Liver (tissue), 9 donors: ENCODE measurements around the gene SLC26A11. TPM values are rescaled to one million over a fixed set of nuclear protein-coding genes. Genes with fewer than 3 reads are reported as not detected.

Experiments used
- DNase-seq: peaks from one replicate; pipeline ENCODE4 v3.0.0-alpha.2; 2017; ENCODE audit warnings: low spot score
- H3K27ac ChIP-seq, 2 donors: one replicate each; pipeline ENCODE4 v1.7.0; 2013; ENCODE audit warnings: inconsistent platforms in 2 of 2, low read length in 2 of 2, control low read depth in 1 of 2, low read depth in 1 of 2, mild to moderate bottlenecking in 1 of 2
- H3K27me3 ChIP-seq, 4 donors: one replicate each; pipeline versions ENCODE4 v1.6.1 to v1.7.0; 2013; ENCODE audit warnings: low read length in 3 of 4, inconsistent platforms in 1 of 4, mild to moderate bottlenecking in 1 of 4, moderate library complexity in 1 of 4; ENCODE audit not compliant: control insufficient read depth in 4 of 4, insufficient read depth in 4 of 4
- H3K36me3 ChIP-seq, 4 donors: one replicate each; pipeline versions ENCODE4 v1.6.1 to v1.7.0; 2013; ENCODE audit warnings: low read length in 3 of 4, mild to moderate bottlenecking in 3 of 4, low read depth in 1 of 4, moderate library complexity in 1 of 4; ENCODE audit not compliant: control insufficient read depth in 4 of 4, insufficient read depth in 3 of 4
- H3K4me1 ChIP-seq, 4 donors: one replicate each; pipeline versions ENCODE4 v1.6.1 to v1.7.0; 2013; ENCODE audit warnings: low read length in 3 of 4, mild to moderate bottlenecking in 3 of 4, moderate library complexity in 1 of 4; ENCODE audit not compliant: control insufficient read depth in 4 of 4, insufficient read depth in 4 of 4
- H3K4me3 ChIP-seq, 3 donors: one replicate each; pipeline versions ENCODE4 v1.6.1 to v1.7.0; 2013; ENCODE audit warnings: low read length in 3 of 3, control low read depth in 1 of 3, low read depth in 1 of 3, mild to moderate bottlenecking in 1 of 3
- H3K9ac ChIP-seq, 2 donors: one replicate each; pipeline ENCODE4 v1.7.0; 2013; ENCODE audit warnings: low read length in 2 of 2, mild to moderate bottlenecking in 2 of 2, moderate library complexity in 2 of 2, control low read depth in 1 of 2, low read depth in 1 of 2
- H3K9me3 ChIP-seq, 4 donors: one replicate each; pipeline versions ENCODE4 v1.6.1 to v1.7.0; 2013; ENCODE audit warnings: low read length in 3 of 4; ENCODE audit not compliant: control insufficient read depth in 4 of 4
- ATF3 ChIP-seq: IDR thresholded peaks from 2 replicates; pipeline ENCODE4 v1.6.1; 2016; ENCODE audit warnings: antibody characterized with exemption
- CTCF ChIP-seq: fragments of 150-350 bp; IDR thresholded peaks from 2 replicates; pipeline ENCODE4 v1.5.1; 2017; ENCODE audit warnings: improper control_type of control experiment, low read depth, low read length; ENCODE audit not compliant: missing input control
- EGR1 ChIP-seq, 2 donors: IDR thresholded peaks; 2 replicates each; pipeline ENCODE4 v1.6.1; 2016 to 2018; ENCODE audit warnings: antibody characterized with exemption in 2 of 2, low read depth in 2 of 2
- FOXA1 ChIP-seq: IDR thresholded peaks from 2 replicates; pipeline ENCODE4 v1.6.1; 2016; ENCODE audit warnings: antibody characterized with exemption
- FOXA2 ChIP-seq: IDR thresholded peaks from 2 replicates; pipeline ENCODE4 v1.6.1; 2016; ENCODE audit warnings: antibody characterized with exemption
- GABPA ChIP-seq, 2 donors: IDR thresholded peaks in 1 of 2; conservative IDR thresholded peaks in 1 of 2; 2 replicates each; pipeline ENCODE4 v1.6.1; 2016; ENCODE audit warnings: antibody characterized with exemption in 2 of 2, mild to moderate bottlenecking in 1 of 2, moderate library complexity in 1 of 2
- HNF4A ChIP-seq, 2 donors: conservative IDR thresholded peaks; 2 replicates each; pipeline ENCODE4 v1.6.1; 2016; ENCODE audit warnings: antibody characterized with exemption in 2 of 2, mild to moderate bottlenecking in 2 of 2
- MAX ChIP-seq: IDR thresholded peaks from 2 replicates; pipeline ENCODE4 v1.6.1; 2016; ENCODE audit warnings: antibody characterized with exemption
- RAD21 ChIP-seq, 2 donors: IDR thresholded peaks; 2 replicates each; pipeline ENCODE4 v1.6.1; 2016; ENCODE audit warnings: antibody characterized with exemption in 2 of 2, mild to moderate bottlenecking in 2 of 2
- REST ChIP-seq: IDR thresholded peaks from 2 replicates; pipeline ENCODE4 v1.6.1; 2016; ENCODE audit warnings: antibody characterized with exemption, mild to moderate bottlenecking
- RXRA ChIP-seq, 2 donors: IDR thresholded peaks; 2 replicates each; pipeline ENCODE4 v1.6.1; 2017 to 2018; ENCODE audit warnings: antibody characterized with exemption in 2 of 2, mild to moderate bottlenecking in 1 of 2
- ZBTB33 ChIP-seq: IDR thresholded peaks from 2 replicates; pipeline ENCODE4 v1.6.1; 2016; ENCODE audit warnings: antibody characterized with exemption
- WGBS: extraction: QIAGEN DNeasy Blood & Tissue Kit; methylation state at CpG from one replicate; pipeline ENCODE4 v1.1.7; 2013; 5-methylcytosine and 5-hydroxymethylcytosine counted together
- polyA plus RNA-seq, 2 donors: library from polyadenylated mRNA; stranded (reverse) in 1 of 2; unstranded in 1 of 2; fragments of 200-250 nt in 1 of 2; fragments of >200 nt in 1 of 2; fragmentation: Nextera tagmentation in 1 of 2; extraction: Ambion mirVana in 1 of 2; gene quantifications; one replicate each; pipeline versions ENCODE4 v1.2.1 to v1.2.3, GENCODE V29; 2013 to 2015
- total RNA-seq, 2 donors: library from RNA; depleted of rRNA; stranded (reverse); fragments of >200 nt; gene quantifications; one replicate each; pipeline ENCODE4 v1.2.3, GENCODE V29; 2014
- donor health status: healthy.
- donor health status: healthy.
- donor health status: healthy.
- donor health status: healthy.
- donor health status: healthy.

SLC26A11 gene
- total and polyA plus RNA-seq, 4 donors: 3.3 to 8.2 (median 5.6) TPM

- Histone ChIP-seq H3K9me3 (peaks cover 0 to 7% (median 2%) of the 10 kb centered on the region in 4 donors), H3K4me3 (no peak overlapping the region), H3K9ac (no peak overlapping the region), H3K27ac (no peak overlapping the region), H3K4me1 (no peaks in the 10 kb centered on the region), H3K27me3 (no peaks in the 10 kb centered on the region), H3K36me3 (peaks cover 5 to 21% (median 8%) of the 10 kb centered on the region in 4 donors)
- 97% methylated on average over 1 of the region's 1 CpG for WGBS
- TF ChIP-seq CTCF (no peak), RXRA (IDR thresholded peaks at IDR 0.05) (no peak), FOXA1 (no peak), RAD21 (IDR thresholded peaks at IDR 0.05) (no peak), ZBTB33 (no peak)
- no peak for DNase-seq
Measured at GRCh38 chr17:80232438-80232837, 12.2 kb downstream of the SLC26A11 start.

- Histone ChIP-seq H3K9me3 (peaks cover 0 to 7% (median 2%) of the 10 kb centered on the region in 4 donors), H3K4me3 (no peak overlapping the region), H3K36me3 (peaks cover 3 to 26% (median 12%) of the 10 kb centered on the region in 4 donors), H3K9ac (no peak overlapping the region), H3K27ac (no peak overlapping the region), H3K27me3 (no peaks in the 10 kb centered on the region), H3K4me1 (no peaks in the 10 kb centered on the region)
- DNase-seq: no peak
- WGBS: 93% methylated on average over 3 of the region's 3 CpGs
- TF ChIP-seq HNF4A (conservative IDR thresholded peaks at IDR 0.05) (no peak), CTCF (no peak), FOXA1 (no peak)
Measured at GRCh38 chr17:80233202-80233601, 13.0 kb downstream of the SLC26A11 start.

- Histone ChIP-seq H3K4me3 (no peak overlapping the region), H3K9me3 (peaks cover 0 to 7% (median 2%) of the 10 kb centered on the region in 4 donors), H3K27me3 (no peaks in the 10 kb centered on the region), H3K9ac (no peak overlapping the region), H3K27ac (no peak overlapping the region), H3K4me1 (no peaks in the 10 kb centered on the region), H3K36me3 (peaks cover 3 to 33% (median 18%) of the 10 kb centered on the region in 4 donors)
- DNase-seq: no peak
- WGBS: 91% methylated on average over 17 of the region's 17 CpGs
- TF ChIP-seq FOXA1: no peak
- TF ChIP-seq REST: no peak
- TF ChIP-seq HNF4A (conservative IDR thresholded peaks at IDR 0.05): no peak
- no peak for TF ChIP-seq GABPA (IDR thresholded peaks at IDR 0.05 in 1 of 2, conservative IDR thresholded peaks at IDR 0.05 in 1 of 2)
- no peak for TF ChIP-seq ATF3
- TF ChIP-seq FOXA2: no peak
- TF ChIP-seq ZBTB33: no peak
- TF ChIP-seq MAX: no peak
- TF ChIP-seq EGR1 (IDR thresholded peaks at IDR 0.05; ENCODE audit: low read depth in 2 of 2): no peak
Measured at GRCh38 chr17:80236911-80237310, 16.7 kb downstream of the SLC26A11 start.
